ENCODE results near the gene GHDC.
"Not testable (repeated sequence)": the region's sequence is repeated elsewhere in the genome, so short reads cannot be mapped to it uniquely, and the experiment has no call there.

The GHDC gene

DNA sequence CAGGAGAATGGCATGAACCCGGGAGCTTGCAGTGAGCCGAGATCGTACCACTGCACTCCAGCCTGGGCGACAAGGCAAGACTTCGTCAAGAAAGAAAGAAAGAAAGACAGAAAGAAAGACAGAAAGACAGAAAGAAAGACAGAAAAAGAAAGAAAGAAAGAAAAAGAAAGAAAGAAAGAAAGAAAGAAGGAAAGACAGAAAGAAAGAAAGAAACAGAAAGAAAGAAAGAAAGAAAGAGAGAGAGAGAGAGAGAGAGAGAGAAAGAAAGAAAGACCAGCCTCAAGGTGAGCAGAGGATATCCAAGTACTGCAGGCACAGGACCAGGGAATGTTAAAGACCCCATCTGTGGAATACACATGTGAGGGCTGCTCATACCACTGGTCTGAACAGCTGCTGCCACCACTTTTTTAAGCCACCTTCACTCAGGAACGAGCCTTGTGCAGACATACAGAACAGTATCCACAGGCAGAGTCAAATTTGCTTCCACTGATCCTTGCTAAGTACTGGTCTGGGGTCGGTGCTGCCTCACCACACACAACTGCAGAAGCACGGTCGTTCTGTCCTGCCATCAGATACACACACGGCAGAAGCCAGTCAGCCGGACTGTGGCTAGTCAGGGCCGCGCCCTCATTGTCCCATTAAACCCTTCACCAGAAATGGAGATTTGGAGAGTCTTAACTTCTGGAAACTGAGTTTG, 47.2 kb downstream of the GHDC start:
- no peak for DNase-seq

DNA sequence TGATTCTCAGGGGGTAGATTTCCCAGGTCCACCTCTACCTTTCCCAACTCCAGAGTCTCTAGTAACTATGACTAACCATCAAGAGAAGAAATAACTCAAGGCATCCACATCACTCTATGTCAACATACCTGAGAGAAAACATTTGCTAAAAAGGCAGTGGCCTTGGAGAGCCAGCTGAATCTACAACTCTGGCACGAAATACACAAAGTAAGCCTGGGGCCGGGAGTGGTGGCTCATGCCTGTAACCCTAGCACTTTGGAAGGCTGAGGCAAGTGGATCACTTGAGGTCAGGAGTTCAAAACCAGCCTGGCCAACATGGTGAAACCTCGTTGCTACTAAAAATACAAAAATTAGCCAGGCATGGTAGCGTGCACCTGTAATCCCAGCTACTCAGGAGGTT, 51.2 kb downstream of the GHDC start:
- DNase-seq, result not testable (repeated sequence)

DNA sequence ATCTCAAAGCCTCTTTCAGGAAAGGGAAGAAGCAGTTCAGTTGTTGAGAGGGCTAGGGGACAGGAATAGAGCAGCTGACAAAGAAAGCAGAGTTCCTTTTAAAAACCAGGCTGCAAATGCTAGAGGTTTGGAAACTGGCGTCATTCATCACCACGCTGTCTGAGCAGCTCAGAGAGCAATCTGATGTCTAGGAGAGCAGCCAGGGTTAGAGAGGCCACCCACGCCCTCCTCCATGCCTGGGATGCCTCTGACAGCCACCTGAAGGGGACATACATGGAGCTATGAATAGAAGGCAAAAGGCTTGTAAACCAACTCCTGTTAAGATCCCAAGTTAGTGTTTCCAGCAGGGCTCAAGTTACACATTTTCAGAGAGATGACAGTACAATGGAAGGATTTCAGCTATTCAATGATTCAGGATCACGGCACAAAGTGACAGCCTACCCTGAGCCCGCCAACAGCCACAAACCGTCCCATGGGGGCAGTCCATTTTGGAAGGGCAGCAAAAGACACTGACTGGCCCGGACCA, 51.9 kb downstream of the GHDC start:
- DNase-seq, result no peak

DNA sequence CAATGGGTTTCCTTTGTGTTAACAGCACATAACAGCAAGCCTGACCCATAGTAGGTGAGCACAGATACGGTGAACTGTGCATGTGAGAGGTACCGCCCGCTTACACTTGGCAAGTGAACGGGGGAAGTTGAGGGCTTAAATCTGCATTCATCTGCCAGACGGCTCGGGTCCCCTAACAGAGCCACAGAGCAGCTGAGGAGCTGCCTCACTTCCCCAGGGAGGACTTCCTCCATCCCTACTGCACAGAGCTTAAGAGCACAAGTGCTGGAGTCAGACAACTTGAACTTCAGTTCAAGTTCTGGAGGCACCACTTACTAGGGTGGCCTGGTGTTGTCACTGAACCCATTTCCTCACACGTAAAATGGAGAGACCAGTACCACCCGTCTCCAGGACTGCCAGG, 52.9 kb downstream of the GHDC start:
- DNase-seq, result no peak

DNA sequence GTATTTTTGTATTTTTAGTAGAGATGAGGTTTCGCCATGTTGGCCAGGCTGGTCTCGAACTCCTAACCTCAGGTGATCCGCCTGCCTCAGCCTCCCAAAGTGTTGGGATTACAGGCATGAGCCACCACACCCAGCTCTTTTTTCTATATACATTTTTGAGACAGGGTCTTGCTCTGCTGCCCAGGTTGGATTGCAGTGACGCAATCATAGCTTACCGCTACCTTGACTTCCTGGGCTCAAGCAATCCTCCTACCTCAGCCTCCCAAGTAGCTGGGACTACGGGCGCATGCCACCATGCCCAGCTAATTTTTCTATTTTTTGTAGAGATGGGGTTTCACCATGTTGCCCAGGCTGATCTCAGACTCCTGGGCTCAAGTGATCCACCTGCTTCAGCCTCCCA, 53.6 kb downstream of the GHDC start:
- not testable (repeated sequence) for DNase-seq

Measured in CD4-positive, alpha-beta T cell treated with Interleukin-1 beta for 1 hour (primary cell).